Sigmoid colon (tissue), 3 donors: Measurements from ENCODE around the gene KRTAP10-3.

Source experiments
- CTCF ChIP-seq, 4 experiments: fragments of 450-650 bp in 3 of 4; fragments of 200-600 bp in 1 of 4; IDR thresholded peaks; one replicate each; pipeline ENCODE4 v1.5.1; 2016 to 2019; ENCODE audit warnings: antibody characterized with exemption in 4 of 4, mild to moderate bottlenecking in 3 of 4, moderate library complexity in 2 of 4
- POLR2A ChIP-seq, 2 donors: fragments of 450-650 bp; IDR thresholded peaks; one replicate each; pipeline ENCODE4 v1.6.1; 2016; ENCODE audit warnings: antibody characterized with exemption in 2 of 2, mild to moderate bottlenecking in 2 of 2, moderate library complexity in 2 of 2

GRCh38 chr21:44599264-44600029 lies 40.9 kb upstream of the KRTAP10-3 start:
- TF ChIP-seq CTCF (IDR thresholded peaks at IDR 0.05) (no peak), POLR2A (IDR thresholded peaks at IDR 0.05) (no peak)
